WERI-Rb-1 (cell line): ENCODE measurements around the gene PCSK6.

Experiments
- DNase-seq: peaks from one replicate; pipeline ENCODE4 v3.0.0-alpha.2; 2020
- H3K27ac ChIP-seq: fragments of 250-450 bp; sonication (Bioruptor Pico); 2 replicates; pipeline ENCODE4 v1.5.1; 2020; ENCODE audit warnings: mild to moderate bottlenecking, moderate library complexity
- H3K27me3 ChIP-seq: fragments of 250-450 bp; sonication (Bioruptor Pico); 2 replicates; pipeline ENCODE4 v1.5.1; 2021; ENCODE audit warnings: mild to moderate bottlenecking, low read depth, moderate library complexity; ENCODE audit not compliant: insufficient read depth, severe bottlenecking
- H3K36me3 ChIP-seq: fragments of 250-450 bp; sonication (Bioruptor Pico); 2 replicates; pipeline ENCODE4 v1.5.1; 2020; ENCODE audit warnings: mild to moderate bottlenecking, moderate library complexity
- H3K4me3 ChIP-seq: 2 replicates; pipeline ENCODE4 v1.5.1; 2011; ENCODE audit warnings: low read depth, mild to moderate bottlenecking, control low read depth, low read length
- H3K9me3 ChIP-seq: fragments of 250-450 bp; sonication (Bioruptor Pico); 2 replicates; pipeline ENCODE4 v1.5.1; 2021; ENCODE audit warnings: mild to moderate bottlenecking, moderate library complexity; ENCODE audit not compliant: severe bottlenecking
- TF ChIP-seq, protein P1 (sequence below): IDR thresholded peaks from 2 replicates; pipeline ENCODE4 v1.5.1; 2011; ENCODE audit warnings: low read depth, mild to moderate bottlenecking, control low read depth, inconsistent platforms, low read length

PCSK6 gene

GRCh38 chr15:101381671-101382212 is 107.8 kb downstream of the PCSK6 start:
- H3K4me3 ChIP-seq: no peak overlapping the region
- H3K27ac ChIP-seq: peak overlapping the region; percentile 48
- H3K36me3 ChIP-seq: no peaks in the 10 kb centered on the region
- DNase-seq: no peak
- TF ChIP-seq, protein P1, sequence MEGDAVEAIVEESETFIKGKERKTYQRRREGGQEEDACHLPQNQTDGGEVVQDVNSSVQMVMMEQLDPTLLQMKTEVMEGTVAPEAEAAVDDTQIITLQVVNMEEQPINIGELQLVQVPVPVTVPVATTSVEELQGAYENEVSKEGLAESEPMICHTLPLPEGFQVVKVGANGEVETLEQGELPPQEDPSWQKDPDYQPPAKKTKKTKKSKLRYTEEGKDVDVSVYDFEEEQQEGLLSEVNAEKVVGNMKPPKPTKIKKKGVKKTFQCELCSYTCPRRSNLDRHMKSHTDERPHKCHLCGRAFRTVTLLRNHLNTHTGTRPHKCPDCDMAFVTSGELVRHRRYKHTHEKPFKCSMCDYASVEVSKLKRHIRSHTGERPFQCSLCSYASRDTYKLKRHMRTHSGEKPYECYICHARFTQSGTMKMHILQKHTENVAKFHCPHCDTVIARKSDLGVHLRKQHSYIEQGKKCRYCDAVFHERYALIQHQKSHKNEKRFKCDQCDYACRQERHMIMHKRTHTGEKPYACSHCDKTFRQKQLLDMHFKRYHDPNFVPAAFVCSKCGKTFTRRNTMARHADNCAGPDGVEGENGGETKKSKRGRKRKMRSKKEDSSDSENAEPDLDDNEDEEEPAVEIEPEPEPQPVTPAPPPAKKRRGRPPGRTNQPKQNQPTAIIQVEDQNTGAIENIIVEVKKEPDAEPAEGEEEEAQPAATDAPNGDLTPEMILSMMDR: no peak
- H3K27me3 ChIP-seq: no peaks in the 10 kb centered on the region
- no peaks in the 10 kb centered on the region for H3K9me3 ChIP-seq

- H3K27me3 ChIP-seq: no peaks in the 10 kb centered on the region
- no peak overlapping the region for H3K4me3 ChIP-seq
- H3K9me3 ChIP-seq: no peaks in the 10 kb centered on the region
- no peak overlapping the region for H3K27ac ChIP-seq
- no peaks in the 10 kb centered on the region for H3K36me3 ChIP-seq
- DNase-seq: no peak
- TF ChIP-seq, protein P1: no peak
Observed at GRCh38 chr15:101380146-101380545, 109.4 kb downstream of the PCSK6 start.

DNA sequence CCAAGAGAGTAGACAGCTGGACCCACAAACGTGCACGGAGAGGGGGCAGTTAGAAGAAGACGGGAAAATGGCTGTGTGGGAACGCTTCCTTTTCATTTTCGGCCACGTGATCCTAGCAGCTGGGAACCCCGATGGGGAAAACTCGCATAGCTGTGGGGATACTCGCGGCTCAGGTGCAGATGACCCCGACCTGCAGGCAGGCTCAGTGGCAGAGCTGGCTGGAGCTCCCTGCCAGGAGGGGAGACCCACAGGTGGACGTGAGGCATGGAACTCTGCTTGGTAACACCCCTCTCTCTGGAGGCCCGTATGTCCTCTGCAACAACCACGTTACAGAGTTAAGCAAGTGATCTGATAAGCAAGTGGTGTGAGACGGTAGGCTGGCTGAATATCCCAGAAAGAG is 109.9 kb downstream of the PCSK6 start:
- no peaks in the 10 kb centered on the region for H3K9me3 ChIP-seq
- TF ChIP-seq, protein P1: no peak
- no peak for DNase-seq
- no peak overlapping the region for H3K27ac ChIP-seq
- H3K27me3 ChIP-seq: no peaks in the 10 kb centered on the region
- H3K4me3 ChIP-seq: no peak overlapping the region
- H3K36me3 ChIP-seq: no peaks in the 10 kb centered on the region

- Histone ChIP-seq H3K36me3 (no peaks in the 10 kb centered on the region), H3K27me3 (no peaks in the 10 kb centered on the region), H3K27ac (no peak overlapping the region), H3K9me3 (no peaks in the 10 kb centered on the region), H3K4me3 (no peak overlapping the region)
- DNase-seq: no peak
- TF ChIP-seq, protein P1: no peak
Observed at GRCh38 chr15:101378879-101379278, 110.6 kb downstream of the PCSK6 start.

- Histone ChIP-seq H3K27ac (no peak overlapping the region), H3K4me3 (no peak overlapping the region), H3K9me3 (no peaks in the 10 kb centered on the region), H3K36me3 (no peaks in the 10 kb centered on the region), H3K27me3 (no peaks in the 10 kb centered on the region)
- DNase-seq: no peak
- TF ChIP-seq, protein P1: no peak
Observed at GRCh38 chr15:101378171-101378755, 111.2 kb downstream of the PCSK6 start.
